Measurements from ENCODE around the gene ZNF407.

DNA sequence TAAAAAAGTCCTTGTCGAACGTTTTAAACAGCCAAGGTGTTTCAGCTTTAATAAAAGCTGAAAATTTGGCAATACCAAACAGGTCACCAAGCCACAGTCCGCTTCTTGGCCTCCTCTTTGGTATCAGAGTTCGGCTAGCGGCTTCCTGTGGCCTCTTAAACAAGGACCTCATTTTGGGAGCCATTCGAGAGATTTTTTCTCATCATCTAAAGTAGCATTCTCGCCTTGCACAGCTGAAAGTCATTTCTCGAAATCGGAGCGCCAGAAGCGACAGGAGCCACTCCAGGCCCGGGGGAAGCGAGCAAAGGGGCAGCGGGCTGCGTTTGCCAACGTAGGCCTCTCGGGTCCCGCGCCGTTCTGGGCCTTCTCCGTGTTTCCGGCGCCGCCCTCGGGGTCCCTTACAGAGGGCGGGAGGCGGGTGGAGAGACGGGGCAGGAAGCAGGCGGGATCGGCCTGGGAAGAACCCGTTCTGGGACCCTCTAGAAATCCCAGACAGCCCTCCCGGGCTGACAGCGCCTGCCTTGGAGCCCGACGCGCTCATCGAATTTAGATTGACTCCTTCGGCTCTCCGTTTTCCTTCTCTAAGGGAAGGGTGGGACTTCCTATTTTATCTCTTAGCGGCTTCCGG, 522 bp upstream of the ZNF407 start:
- TF ChIP-seq, protein P1, sequence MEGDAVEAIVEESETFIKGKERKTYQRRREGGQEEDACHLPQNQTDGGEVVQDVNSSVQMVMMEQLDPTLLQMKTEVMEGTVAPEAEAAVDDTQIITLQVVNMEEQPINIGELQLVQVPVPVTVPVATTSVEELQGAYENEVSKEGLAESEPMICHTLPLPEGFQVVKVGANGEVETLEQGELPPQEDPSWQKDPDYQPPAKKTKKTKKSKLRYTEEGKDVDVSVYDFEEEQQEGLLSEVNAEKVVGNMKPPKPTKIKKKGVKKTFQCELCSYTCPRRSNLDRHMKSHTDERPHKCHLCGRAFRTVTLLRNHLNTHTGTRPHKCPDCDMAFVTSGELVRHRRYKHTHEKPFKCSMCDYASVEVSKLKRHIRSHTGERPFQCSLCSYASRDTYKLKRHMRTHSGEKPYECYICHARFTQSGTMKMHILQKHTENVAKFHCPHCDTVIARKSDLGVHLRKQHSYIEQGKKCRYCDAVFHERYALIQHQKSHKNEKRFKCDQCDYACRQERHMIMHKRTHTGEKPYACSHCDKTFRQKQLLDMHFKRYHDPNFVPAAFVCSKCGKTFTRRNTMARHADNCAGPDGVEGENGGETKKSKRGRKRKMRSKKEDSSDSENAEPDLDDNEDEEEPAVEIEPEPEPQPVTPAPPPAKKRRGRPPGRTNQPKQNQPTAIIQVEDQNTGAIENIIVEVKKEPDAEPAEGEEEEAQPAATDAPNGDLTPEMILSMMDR (IDR thresholded peaks at IDR 0.05), result no peak
- no peak for TF ChIP-seq EZH2phosphoT487 (IDR thresholded peaks at IDR 0.05)

Measured in neural progenitor cell (in vitro differentiated cells).